GM23248 (cell line): ENCODE results near the gene MAGI1. TPM values are rescaled to one million over a fixed set of nuclear protein-coding genes. Genes with fewer than 3 reads are reported as not detected.

Experiments used
- DNase-seq: peaks from one replicate; pipeline ENCODE4 v3.0.0-alpha.2; 2015
- H2AFZ ChIP-seq: fragments of 200-600 bp; sonication (generic); 2 replicates; pipeline ENCODE4 v1.6.1; 2016; ENCODE audit warnings: antibody characterized with exemption
- H3F3A ChIP-seq: fragments of 200-600 bp; sonication (generic); 2 replicates; pipeline ENCODE4 v1.6.1; 2016; ENCODE audit warnings: mild to moderate bottlenecking, antibody characterized with exemption, mixed run types; ENCODE audit not compliant: insufficient read depth
- H3K27ac ChIP-seq: fragments of 200-600 bp; sonication (generic); 2 replicates; pipeline ENCODE4 v1.5.1; 2016; ENCODE audit warnings: mild to moderate bottlenecking
- H3K27me3 ChIP-seq: fragments of 200-600 bp; sonication (generic); replicated peaks from 2 replicates; pipeline ENCODE4 v1.6.1; 2016; ENCODE audit warnings: mild to moderate bottlenecking; ENCODE audit not compliant: insufficient read depth
- H3K36me3 ChIP-seq: fragments of 200-600 bp; sonication (generic); 2 replicates; pipeline ENCODE4 v1.6.1; 2016; ENCODE audit warnings: low read depth, mild to moderate bottlenecking
- H3K4me1 ChIP-seq: fragments of 200-600 bp; sonication (generic); 2 replicates; pipeline ENCODE4 v1.6.1; 2016; ENCODE audit warnings: mild to moderate bottlenecking; ENCODE audit not compliant: insufficient read depth
- H3K4me2 ChIP-seq: fragments of 200-600 bp; sonication (generic); one replicate; pipeline ENCODE4 v1.6.1; 2016; ENCODE audit warnings: mild to moderate bottlenecking; ENCODE audit not compliant: unreplicated experiment
- H3K4me3 ChIP-seq: fragments of 200-600 bp; sonication (generic); 2 replicates; pipeline ENCODE4 v1.5.1; 2016; ENCODE audit warnings: mild to moderate bottlenecking
- H3K79me2 ChIP-seq: fragments of 200-600 bp; sonication (generic); 2 replicates; pipeline ENCODE4 v1.6.1; 2016; ENCODE audit warnings: mild to moderate bottlenecking; ENCODE audit not compliant: insufficient read depth
- H3K9ac ChIP-seq: fragments of 200-600 bp; sonication (generic); 2 replicates; pipeline ENCODE4 v1.6.1; 2016; ENCODE audit warnings: mild to moderate bottlenecking
- H3K9me2 ChIP-seq: fragments of 200-600 bp; sonication (generic); 2 replicates; pipeline ENCODE4 v1.6.1; 2016; ENCODE audit warnings: mixed run types, mild to moderate bottlenecking, moderate library complexity; ENCODE audit not compliant: insufficient read depth
- H3K9me3 ChIP-seq: fragments of 200-600 bp; sonication (generic); one replicate; pipeline ENCODE4 v1.6.1; 2017; ENCODE audit warnings: low read depth
- H4K20me1 ChIP-seq: fragments of 200-600 bp; sonication (generic); 2 replicates; pipeline ENCODE4 v1.6.0; 2016; ENCODE audit not compliant: insufficient read depth
- EZH2 ChIP-seq: fragments of 200-600 bp; sonication (generic); IDR thresholded peaks from 2 replicates; pipeline ENCODE4 v1.6.1; 2018; ENCODE audit warnings: antibody characterized with exemption, mild to moderate bottlenecking; ENCODE audit not compliant: insufficient read depth, poor library complexity, severe bottlenecking
- EZH2phosphoT487 ChIP-seq: fragments of 200-600 bp; sonication (generic); IDR thresholded peaks from 2 replicates; pipeline ENCODE4 v1.6.1; 2018; ENCODE audit warnings: antibody characterized with exemption, moderate library complexity, mild to moderate bottlenecking, low read depth; ENCODE audit not compliant: insufficient read depth
- WGBS, 2 experiments: methylation state at CpG; one replicate each; pipeline ENCODE4 v1.1.6; 2015 to 2017; ENCODE audit warnings: low lambda C conversion rate in 2 of 2, low coverage in 1 of 2; ENCODE audit errors: missing lambda C conversion rate in 2 of 2; 5-methylcytosine and 5-hydroxymethylcytosine counted together
- in situ Hi-C: fragments of 300-500 bp; cut with MboI; formaldehyde crosslinking; loops from 2 replicates; pipeline ENCODE4 v1.15.0; 2020
- polyA plus RNA-seq: library from polyadenylated mRNA; unstranded; fragments of >200 nt; fragmentation: Nextera tagmentation; extraction: Ambion mirVana; gene quantifications from 2 replicates; pipeline ENCODE4 v1.2.1, GENCODE V29; 2016
- total RNA-seq: library from RNA; depleted of rRNA; stranded (reverse); fragments of >200 nt; shearing (Covaris generic); gene quantifications from 2 replicates; pipeline ENCODE4 v1.2.3, GENCODE V29; 2014

MAGI1 gene
- total and polyA plus RNA-seq, 2 experiments from 2014 or later = 7.3 to 13.8 TPM

GRCh38 chr3:65968996-65969395, 69.7 kb downstream of the MAGI1 start:
- Histone ChIP-seq H3K9ac (no peak overlapping the region), H3K9me3 (no peaks in the 10 kb centered on the region), H3K4me1 (peaks cover 20% of the 10 kb centered on the region), H3K27ac (no peak overlapping the region), H3K79me2 (peaks cover 92% of the 10 kb centered on the region), H3K36me3 (no peaks in the 10 kb centered on the region), H3K4me3 (no peak overlapping the region), H3K27me3 (no peaks in the 10 kb centered on the region), H3K4me2 (no peak overlapping the region), H3F3A (0 out of 2 replicates have a peak, but pooled peaks cover 10% of the 10 kb centered on the region), H3K9me2 (no peaks in the 10 kb centered on the region), H2AFZ (no peak overlapping the region), H4K20me1 (no peaks in the 10 kb centered on the region)
- 95 to 96% methylated on average over 5 of the region's 5 CpGs for WGBS, 2 experiments
- in situ Hi-C loops = no loop called here
- TF ChIP-seq EZH2phosphoT487 = no peak
- TF ChIP-seq EZH2 = no peak
- DNase-seq = no peak

- H4K20me1 ChIP-seq = no peaks in the 10 kb centered on the region
- H3K36me3 ChIP-seq = no peaks in the 10 kb centered on the region
- peaks cover 28% of the 10 kb centered on the region for H3K4me1 ChIP-seq
- H3K27me3 ChIP-seq = no peaks in the 10 kb centered on the region
- H3F3A ChIP-seq = peaks cover 13% of the 10 kb centered on the region; the same call in 1 of the 2 replicates
- H3K4me3 ChIP-seq = no peak overlapping the region
- DNase-seq = no peak
- 83 to 87% methylated on average over 3 of the region's 3 CpGs for WGBS, 2 experiments
- H3K9ac ChIP-seq = no peak overlapping the region
- H3K79me2 ChIP-seq = peaks cover 91% of the 10 kb centered on the region
- H3K27ac ChIP-seq = no peak overlapping the region
- H3K9me2 ChIP-seq = no peaks in the 10 kb centered on the region
- in situ Hi-C loops = no loop called here
- H2AFZ ChIP-seq = no peak overlapping the region
- TF ChIP-seq EZH2 = no peak
- no peak for TF ChIP-seq EZH2phosphoT487
- no peaks in the 10 kb centered on the region for H3K9me3 ChIP-seq
- no peak overlapping the region for H3K4me2 ChIP-seq
Observed at GRCh38 chr3:65967451-65967850, 71.3 kb downstream of the MAGI1 start.

DNA sequence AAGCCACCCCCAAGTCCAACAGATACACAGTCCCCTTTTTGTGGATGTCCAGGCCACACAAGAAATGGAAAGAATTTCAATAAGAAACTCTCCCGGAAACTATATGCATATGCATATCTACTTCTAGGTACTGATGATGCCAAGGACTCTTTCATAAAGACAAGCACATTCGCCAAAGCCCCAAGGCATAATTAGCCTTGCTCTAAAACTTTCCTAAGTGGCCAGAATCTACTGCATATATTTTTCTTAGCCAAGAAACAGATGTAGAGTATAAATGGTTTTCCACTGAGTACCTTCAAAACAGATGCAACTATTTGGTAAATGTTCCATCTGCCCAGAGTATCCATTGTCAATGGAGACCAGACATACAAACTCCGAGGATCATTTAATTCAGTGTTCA, 73.9 kb downstream of the MAGI1 start:
- no peaks in the 10 kb centered on the region for H3K36me3 ChIP-seq
- H3K27ac ChIP-seq = no peak overlapping the region
- no peak overlapping the region for H3K4me3 ChIP-seq
- no peaks in the 10 kb centered on the region for H3K9me3 ChIP-seq
- in situ Hi-C loops = no loop called here
- peaks cover 24% of the 10 kb centered on the region for H3K4me1 ChIP-seq
- TF ChIP-seq EZH2phosphoT487 (no peak), EZH2 (no peak)
- 99% methylated on average over 3 of the region's 3 CpGs for WGBS, 2 experiments
- H3K27me3 ChIP-seq = no peaks in the 10 kb centered on the region
- H3K9me2 ChIP-seq = no peaks in the 10 kb centered on the region
- H3K9ac ChIP-seq = no peak overlapping the region
- DNase-seq = no peak
- peaks cover 3% of the 10 kb centered on the region; the same call in 1 of the 2 replicates for H3F3A ChIP-seq
- no peaks in the 10 kb centered on the region for H4K20me1 ChIP-seq
- no peak overlapping the region for H3K4me2 ChIP-seq
- no peak overlapping the region for H2AFZ ChIP-seq
- peaks cover 93% of the 10 kb centered on the region for H3K79me2 ChIP-seq

DNA sequence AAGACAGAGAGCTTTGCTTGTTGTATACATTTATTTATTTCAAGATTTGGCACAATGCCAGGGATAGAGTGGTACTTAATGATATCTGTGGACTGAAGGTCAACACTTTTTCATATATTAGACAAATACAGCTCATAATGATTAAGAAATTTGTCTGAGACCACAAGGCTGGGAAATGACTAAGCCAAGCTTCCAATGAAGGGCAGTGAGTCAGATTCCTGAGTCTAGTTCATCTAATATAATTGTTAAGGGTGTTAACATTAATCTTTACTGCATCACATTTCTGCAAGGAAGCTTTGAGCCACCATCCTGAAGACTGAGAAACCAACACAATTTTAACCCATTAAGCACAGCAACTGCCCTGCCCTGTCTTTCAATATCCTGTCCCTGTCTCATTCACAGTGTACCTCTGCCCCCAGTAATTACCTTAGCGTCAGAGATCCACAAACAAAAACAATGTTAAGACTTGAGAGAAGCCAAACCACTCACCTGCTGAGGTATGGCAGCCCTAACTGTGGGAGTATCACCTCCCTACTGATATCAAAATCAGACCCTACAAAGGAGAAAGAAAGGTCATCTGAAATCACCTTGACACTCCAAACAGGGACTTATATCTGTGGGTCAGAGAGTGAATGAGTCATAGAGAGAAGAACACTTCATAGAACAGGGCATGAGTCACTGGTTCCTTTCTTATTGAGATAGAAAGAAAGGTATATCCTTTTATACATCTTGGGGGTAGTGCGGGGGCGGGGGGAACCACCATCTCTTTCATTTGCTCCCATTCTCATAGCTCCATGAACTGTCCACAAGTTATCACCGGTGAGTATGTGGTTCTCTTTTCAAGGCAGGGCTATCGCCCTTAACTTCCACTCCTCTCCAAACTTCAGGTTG, 74.7 kb downstream of the MAGI1 start:
- H3K4me3 ChIP-seq = no peak overlapping the region
- 86 to 93% methylated on average over 5 of the region's 5 CpGs for WGBS, 2 experiments
- no peaks in the 10 kb centered on the region for H3K9me3 ChIP-seq
- no peak overlapping the region for H2AFZ ChIP-seq
- H3K36me3 ChIP-seq = no peaks in the 10 kb centered on the region
- no peaks in the 10 kb centered on the region for H3K27me3 ChIP-seq
- no peaks in the 10 kb centered on the region for H4K20me1 ChIP-seq
- no peak overlapping the region for H3K27ac ChIP-seq
- peak; percentile 96 for DNase-seq
- in situ Hi-C loops = no loop called here
- no peak overlapping the region for H3K9ac ChIP-seq
- H3K79me2 ChIP-seq = peaks cover 90% of the 10 kb centered on the region
- TF ChIP-seq EZH2 (no peak), EZH2phosphoT487 (peak; percentile 81; the same call in 1 of the 2 replicates)
- no peaks in the 10 kb centered on the region for H3K9me2 ChIP-seq
- peak overlapping the region; percentile 43 for H3K4me2 ChIP-seq
- H3F3A ChIP-seq = peaks cover 3% of the 10 kb centered on the region; the same call in 1 of the 2 replicates
- H3K4me1 ChIP-seq = peaks cover 25% of the 10 kb centered on the region
